Activated T-helper 1 cell treated with Interleukin-2 at 50 U/mL for 16 hours (primary cell): ENCODE data around the gene SSH2.

Source experiments
- DNase-seq: peaks from one replicate; pipeline ENCODE4 v3.0.0-alpha.2; 2020; ENCODE audit warnings: low read depth

Gene SSH2

DNA sequence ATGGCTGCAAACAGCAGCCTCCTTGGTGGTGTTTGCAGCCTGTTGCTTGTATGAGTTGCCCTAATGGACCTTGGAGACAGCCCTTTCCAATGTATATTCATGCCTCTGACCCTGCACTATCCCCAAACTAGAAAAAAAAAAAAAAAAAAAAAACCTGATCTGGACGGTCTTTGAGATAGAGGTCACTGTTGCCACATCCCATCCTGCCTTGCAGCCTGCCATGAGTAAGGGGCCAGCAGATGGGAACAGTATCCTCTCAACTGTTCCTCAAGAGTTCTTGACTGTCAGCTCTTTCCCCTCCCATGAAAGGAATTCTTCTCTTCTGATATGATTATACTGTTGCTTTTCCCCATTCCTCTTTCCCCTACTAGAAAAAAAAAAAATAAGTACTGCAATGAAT lies 152.4 kb downstream of the SSH2 start:
- no peak for DNase-seq

DNA sequence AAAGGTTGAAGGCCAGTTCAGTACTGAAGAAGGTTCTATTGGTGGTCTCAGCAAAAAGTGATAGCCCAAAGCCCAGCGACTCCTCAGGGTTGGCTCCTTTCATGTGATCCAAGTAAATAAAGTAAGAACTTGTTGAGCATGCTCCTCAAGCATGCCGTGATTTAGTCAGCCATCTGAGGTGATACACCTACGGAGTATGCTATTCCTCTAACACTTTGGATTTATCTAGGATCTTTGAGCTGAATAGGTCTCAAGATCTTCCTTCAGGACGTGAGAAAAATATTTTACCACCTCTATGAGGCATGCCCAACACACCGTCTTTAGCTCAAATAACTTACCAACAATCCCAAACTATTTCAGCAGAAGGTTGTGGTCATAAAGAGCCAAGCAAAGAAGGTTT lies 154.0 kb downstream of the SSH2 start:
- DNase-seq: no peak

DNA sequence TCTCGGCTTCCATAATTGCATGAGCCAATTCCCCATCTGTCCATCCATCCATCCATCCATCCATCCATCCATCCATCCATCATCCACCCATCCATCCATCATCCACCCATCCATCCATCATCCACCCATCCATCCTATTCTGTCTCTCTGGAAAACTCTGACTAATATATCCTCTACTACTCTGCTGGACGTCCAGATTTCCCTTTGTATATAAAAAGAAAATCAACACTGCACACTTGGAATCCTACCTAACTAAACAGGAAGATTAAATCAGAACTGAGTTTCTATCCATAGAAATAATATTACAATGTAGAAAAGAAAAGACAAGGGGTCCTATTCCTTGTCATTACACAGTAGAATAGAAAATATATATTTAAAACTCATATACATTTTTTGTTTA lies 157.0 kb downstream of the SSH2 start:
- DNase-seq: no peak

- no peak for DNase-seq
These were observed 158.5 kb downstream of the SSH2 start for GRCh38 chr17:29771546-29771945.

DNA sequence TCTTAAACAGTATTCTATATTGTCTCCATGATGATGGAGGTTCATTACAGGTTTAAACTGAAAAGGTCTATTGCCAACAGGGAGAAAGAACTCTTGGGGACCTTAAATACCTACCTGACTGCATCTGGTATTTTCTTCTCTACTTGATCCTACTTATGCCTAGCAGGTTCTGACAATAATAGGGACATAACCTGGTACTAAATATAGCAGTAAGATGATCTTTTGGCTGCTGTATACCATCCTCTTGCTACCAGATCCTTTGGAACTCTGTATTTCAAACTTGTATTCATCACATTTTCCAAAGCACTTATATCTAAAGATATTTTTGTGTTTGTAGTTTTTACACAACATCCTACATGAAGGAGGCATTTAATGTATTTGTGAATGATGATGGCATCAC lies 160.8 kb downstream of the SSH2 start:
- DNase-seq: no peak

DNA sequence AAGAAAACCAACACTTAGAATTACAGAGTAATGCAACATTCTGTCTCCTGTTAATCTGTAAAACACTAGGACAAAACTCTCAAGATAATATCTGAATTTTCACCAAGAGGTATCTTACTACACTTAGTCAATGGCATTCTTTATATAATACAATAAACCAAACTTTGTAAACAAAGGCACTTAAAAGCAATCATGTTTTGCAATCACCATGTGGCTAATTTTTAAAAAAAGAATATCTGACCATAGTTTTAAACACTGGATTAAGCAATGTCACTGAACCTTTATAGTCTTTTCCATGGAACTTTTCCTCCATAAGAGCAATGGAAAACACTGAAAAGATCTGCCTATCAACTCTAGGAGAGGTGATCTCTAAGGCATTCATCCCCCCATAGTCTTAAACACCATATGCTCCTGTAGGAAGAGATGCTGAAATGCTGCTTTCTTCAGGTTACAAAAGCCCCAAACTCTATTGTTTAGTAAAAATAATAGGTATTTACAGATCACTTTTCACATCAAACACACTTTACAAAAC lies 163.2 kb downstream of the SSH2 start:
- no peak for DNase-seq

DNA sequence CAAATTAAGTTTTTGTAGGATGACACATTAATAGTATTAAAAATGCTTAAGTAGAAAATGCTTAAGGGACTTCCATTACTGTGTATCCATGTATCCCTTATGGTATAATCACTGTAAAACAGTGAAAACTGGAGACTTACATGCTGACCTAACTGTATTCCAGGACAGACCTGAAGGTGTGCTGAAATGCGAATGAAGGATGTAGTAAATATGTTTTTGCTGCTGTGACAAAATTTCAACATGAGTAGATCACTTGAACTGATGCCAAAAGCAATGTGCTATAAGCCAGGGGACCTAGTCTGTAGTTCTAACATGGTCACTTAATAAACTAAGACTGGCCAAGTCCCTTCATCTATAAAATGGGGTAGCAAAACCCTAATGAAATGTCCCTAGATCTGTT lies 165.3 kb downstream of the SSH2 start:
- DNase-seq: no peak

GRCh38 chr17:29764217-29764616 lies 165.8 kb downstream of the SSH2 start:
- DNase-seq: no peak

- DNase-seq: no peak
These were observed 166.8 kb downstream of the SSH2 start for GRCh38 chr17:29763273-29763672.

- DNase-seq: peak; percentile 88
These were observed 168.8 kb downstream of the SSH2 start for GRCh38 chr17:29761040-29761761.

DNA sequence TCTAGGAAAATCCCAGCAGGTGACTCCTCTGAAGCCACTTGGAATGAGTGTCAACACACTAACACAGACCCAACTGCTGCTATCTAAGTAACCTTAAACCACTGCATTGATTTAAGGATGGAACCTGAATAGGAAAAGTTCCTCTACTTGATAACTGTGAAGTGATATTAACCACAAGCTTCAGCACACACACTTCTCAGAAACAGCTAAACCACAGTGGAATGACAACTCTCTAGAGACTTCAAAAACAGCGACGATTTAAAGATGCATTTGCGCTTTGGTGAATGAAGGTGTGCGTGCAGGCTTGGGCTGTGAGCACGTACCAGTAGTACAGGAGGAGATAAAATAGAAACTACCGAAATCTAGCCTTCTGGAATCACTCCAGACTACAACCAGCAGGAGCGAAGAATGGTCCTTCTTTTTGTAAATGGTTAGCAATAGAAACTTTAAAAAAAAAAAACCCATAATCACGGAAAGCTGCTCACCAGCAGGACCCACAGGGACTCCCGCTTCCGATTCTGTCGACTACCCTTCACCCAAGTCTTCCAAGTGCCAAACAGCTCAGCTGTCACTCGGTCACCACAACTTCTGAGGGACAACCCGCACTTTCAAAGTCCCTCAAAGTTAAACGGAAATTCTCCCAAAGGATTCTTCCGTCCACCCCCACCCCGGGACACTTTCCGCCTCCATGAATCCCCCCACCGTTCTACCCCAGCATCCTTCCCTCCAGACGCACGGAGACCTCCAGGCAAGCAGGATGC lies 169.6 kb downstream of the SSH2 start:
- DNase-seq: peak; percentile 35

DNA sequence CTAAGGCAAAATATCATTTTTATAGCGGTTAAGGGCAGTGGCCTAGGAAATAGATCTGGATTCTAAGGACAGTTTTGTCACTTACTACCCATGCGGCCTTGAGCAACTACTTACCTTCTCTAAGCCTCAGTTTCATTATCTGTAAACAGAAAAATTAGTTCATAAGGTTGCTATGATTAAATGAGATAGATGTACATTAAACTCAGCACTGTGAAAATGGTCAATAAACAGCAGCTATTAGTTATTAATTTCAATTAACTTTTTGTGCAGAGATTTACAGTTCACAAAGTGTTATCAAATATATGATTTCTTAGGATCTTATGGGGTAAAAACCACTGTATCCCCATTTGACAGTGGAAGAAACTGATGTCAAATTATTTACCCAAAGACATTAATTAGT lies 171.8 kb downstream of the SSH2 start:
- no peak for DNase-seq

DNA sequence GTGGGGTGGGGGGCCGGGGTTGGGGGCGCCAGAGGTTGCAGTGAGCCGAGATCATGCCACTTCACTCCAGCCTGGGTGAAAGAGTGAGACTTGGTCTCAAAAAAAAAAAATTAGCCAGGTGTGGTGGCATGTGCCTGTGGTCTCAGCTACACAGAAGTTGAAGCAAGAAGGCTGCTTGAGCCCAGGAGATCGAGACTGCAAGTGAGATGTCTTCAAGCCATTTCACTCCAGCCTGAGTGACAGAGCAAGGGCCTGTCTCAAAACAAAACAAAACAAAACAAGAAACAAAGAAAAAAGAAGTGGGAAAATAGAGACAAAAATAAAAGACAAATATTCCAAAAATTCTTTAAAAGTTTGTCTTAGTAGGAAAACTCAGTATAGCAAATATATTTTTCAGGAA lies 172.2 kb downstream of the SSH2 start:
- no peak for DNase-seq

- DNase-seq: no peak
These were observed 176.1 kb downstream of the SSH2 start for GRCh38 chr17:29753845-29754439.

- DNase-seq: no peak
These were observed 180.8 kb downstream of the SSH2 start for GRCh38 chr17:29749045-29749825.

DNA sequence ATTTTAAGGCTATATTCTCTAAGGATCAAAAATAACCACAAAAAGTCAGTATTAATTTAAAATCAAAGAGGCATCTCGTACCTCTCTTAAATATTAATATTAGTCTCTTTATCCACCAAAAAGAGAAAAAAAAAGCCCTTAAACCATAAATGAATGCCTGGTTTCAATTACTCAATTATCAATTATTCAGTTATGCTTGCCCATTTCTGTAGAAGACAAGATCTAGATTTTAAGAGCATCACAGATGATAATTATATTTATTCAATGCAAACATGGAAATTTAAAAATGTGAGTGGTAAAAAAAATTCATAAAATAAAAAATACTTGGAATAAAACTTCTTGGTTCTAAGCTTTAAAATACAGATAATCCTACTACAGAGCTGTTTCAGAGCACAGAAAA lies 181.6 kb downstream of the SSH2 start:
- DNase-seq: no peak

DNA sequence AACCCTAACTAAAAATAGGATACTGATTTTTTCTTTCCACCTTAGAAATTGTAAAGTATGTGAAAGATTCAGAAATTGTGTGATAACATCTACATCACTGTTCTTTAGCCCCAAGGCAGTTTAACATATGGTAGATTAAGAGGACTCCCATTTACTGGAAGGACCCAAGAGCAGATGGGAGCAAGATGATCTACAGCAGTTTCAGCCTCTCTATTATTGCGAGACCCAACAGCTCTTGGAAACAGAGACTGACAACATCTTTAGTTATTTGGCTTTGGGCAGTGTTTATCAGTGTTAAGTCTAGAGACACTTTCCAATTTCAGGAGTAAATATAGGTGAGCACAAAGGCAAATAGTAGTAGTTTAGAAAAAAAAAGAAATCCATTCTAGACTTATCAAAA lies 182.4 kb downstream of the SSH2 start:
- no peak for DNase-seq

DNA sequence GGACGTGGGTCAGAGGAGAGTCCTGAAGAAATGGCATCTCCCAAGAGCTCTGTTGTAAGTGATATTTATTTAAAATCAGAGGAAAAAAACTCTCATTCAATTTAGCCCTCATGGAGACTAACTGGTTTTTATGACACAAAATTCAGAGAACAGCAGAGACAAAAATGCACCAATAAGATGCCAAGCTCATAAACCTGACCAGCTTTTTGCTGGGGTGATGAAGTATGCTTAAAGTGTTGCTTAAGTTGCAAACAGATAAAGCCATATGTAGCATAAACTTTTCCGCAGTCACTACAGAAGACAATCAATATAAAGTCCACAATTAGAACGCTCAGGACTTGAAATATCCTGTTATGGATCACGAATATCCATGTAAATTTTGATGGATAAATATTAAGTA lies 183.4 kb downstream of the SSH2 start:
- no peak for DNase-seq

DNA sequence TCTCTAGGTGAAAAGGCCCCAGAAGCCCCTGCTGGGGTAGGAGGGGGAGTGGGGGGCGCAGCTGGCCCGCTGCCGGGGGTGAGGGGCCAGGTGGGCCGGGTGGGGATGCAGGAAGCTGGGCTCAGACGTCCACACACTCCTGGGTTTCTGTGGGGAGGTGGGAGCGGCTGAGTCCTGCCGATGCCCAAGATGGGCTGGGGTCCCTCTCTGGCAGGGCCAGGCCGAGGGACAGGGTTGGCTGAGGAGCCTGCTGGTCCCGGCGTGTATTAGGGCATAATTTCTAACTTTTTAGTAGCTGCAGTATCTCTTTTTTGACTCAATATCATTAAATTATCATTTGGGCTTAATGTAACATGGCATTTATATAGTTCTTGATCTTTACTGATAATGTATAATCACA lies 185.9 kb downstream of the SSH2 start:
- no peak for DNase-seq

DNA sequence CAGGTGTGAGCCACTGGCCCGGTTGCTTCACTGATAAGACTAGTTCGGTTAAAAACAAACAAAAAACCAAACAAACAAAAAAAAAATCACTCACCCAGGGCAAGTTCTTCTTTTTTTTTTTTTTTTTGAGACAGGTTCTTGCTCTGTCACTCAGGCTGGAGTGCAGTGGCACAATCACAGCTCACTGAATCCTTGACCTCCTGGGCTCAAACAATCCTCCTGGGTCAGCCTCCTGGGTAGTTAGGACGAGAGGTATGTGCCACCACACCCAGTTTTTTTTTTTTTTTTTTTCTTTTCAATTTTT lies 187.9 kb downstream of the SSH2 start:
- no peak for DNase-seq

GRCh38 chr17:29740017-29740416 lies 190.0 kb downstream of the SSH2 start:
- no peak for DNase-seq

GRCh38 chr17:29734640-29735039 lies 195.4 kb downstream of the SSH2 start:
- DNase-seq: no peak

DNA sequence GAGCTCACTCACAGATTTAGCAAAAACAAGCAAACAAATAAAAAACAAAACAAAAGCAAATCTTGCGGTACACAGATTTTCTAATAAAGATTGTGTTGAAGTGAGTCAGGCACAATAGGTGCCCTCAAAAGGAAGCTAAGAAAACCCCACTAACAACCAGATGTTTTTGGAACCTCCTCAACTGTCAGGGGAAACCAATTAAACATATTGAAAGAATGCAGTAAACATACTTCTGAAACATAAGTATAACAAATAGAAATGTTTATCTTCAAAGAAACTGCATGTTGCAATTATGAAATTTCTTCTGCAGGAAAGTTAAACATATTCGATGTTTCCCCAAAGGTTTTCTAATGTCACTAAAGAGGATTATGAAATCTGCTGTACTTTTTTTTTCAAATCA lies 196.9 kb downstream of the SSH2 start:
- no peak for DNase-seq
